Effector memory CD4-positive, alpha-beta T cell (primary cell): ENCODE results near the gene SFMBT2.
"Not testable (repeated sequence)": the region's sequence is repeated elsewhere in the genome, so short reads cannot be mapped to it uniquely, and the experiment has no call there.

ENCODE experiments used
- DNase-seq, 3 donors: peaks; one replicate each; pipeline ENCODE4 v3.0.0-alpha.2; 2020
- H3K27ac ChIP-seq: 2 replicates; pipeline ENCODE4 v1.7.0; 2013; ENCODE audit warnings: mild to moderate bottlenecking, low read length, moderate library complexity; ENCODE audit not compliant: insufficient read depth, poor library complexity, severe bottlenecking
- H3K27me3 ChIP-seq: replicated peaks from 2 replicates; pipeline ENCODE4 v1.7.0; 2013; ENCODE audit warnings: mild to moderate bottlenecking, low read length; ENCODE audit not compliant: insufficient read depth, control insufficient read depth, poor library complexity, severe bottlenecking
- H3K36me3 ChIP-seq: 2 replicates; pipeline ENCODE4 v1.7.0; 2013; ENCODE audit warnings: mild to moderate bottlenecking, low read length, moderate library complexity; ENCODE audit not compliant: control insufficient read depth, insufficient read depth
- H3K4me1 ChIP-seq: 2 replicates; pipeline ENCODE4 v1.7.0; 2013; ENCODE audit warnings: low read length, mild to moderate bottlenecking; ENCODE audit not compliant: control insufficient read depth, insufficient read depth, poor library complexity, severe bottlenecking
- H3K4me3 ChIP-seq: 2 replicates; pipeline ENCODE4 v1.7.0; 2013; ENCODE audit warnings: low read length, low read depth, mild to moderate bottlenecking; ENCODE audit not compliant: insufficient read depth, poor library complexity, severe bottlenecking
- H3K9me3 ChIP-seq: 2 replicates; pipeline ENCODE4 v1.7.0; 2013; ENCODE audit warnings: mild to moderate bottlenecking, low read length, moderate library complexity; ENCODE audit not compliant: control insufficient read depth

SFMBT2 gene

DNA sequence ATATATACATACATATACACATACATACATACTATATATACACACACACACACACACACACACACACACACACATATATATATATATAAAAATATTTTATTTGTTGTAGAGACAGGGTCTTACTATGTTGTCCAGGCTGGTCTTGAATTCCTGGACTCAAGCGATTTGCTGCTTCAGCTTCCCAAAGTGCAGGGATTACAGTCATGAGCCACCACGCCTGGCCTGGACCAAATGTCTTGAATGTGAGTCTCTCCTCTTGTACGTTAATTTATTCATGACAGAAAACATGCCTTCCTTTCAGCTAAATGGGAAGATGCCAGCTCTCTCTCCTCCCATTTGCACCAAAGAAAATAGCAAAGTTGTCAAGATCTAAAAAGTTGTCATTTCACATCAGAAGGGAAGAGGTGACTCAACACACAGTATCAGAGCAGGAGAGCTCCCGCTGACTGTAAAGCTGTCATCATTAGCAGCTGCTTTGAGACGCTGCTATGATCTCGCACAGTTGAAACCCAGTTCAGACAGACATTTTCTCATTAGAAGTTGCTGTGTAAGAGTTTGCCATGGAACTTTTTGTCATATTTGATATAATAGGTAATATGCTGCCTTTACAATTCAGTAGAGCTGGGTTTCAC lies 224.3 kb downstream of the SFMBT2 start:
- H3K27ac ChIP-seq, result no peak overlapping the region
- H3K9me3 ChIP-seq, result no peaks in the 10 kb centered on the region
- DNase-seq, result no peak
- H3K27me3 ChIP-seq, result no peaks in the 10 kb centered on the region
- no peaks in the 10 kb centered on the region for H3K4me1 ChIP-seq
- H3K36me3 ChIP-seq, result peaks cover 8% of the 10 kb centered on the region
- no peak overlapping the region for H3K4me3 ChIP-seq

DNA sequence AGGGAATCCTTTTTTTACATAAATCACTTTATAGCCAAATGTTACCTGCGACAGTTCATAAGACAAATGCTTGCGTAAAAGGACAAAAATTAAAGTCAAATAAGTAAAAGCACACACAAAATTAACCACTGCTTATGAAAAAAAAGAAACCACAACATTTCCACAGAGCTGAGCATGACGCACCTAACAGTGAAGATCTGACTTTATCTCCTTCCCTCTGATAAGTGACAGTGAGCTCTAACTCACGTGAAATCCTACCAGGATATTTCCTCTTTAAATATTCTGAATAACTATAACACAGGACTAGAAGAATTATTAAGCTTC lies 225.5 kb downstream of the SFMBT2 start:
- Histone ChIP-seq H3K4me1 (no peaks in the 10 kb centered on the region), H3K4me3 (no peak overlapping the region), H3K9me3 (no peaks in the 10 kb centered on the region), H3K27ac (no peak overlapping the region), H3K36me3 (peaks cover 8% of the 10 kb centered on the region), H3K27me3 (no peaks in the 10 kb centered on the region)
- no peak for DNase-seq

DNA sequence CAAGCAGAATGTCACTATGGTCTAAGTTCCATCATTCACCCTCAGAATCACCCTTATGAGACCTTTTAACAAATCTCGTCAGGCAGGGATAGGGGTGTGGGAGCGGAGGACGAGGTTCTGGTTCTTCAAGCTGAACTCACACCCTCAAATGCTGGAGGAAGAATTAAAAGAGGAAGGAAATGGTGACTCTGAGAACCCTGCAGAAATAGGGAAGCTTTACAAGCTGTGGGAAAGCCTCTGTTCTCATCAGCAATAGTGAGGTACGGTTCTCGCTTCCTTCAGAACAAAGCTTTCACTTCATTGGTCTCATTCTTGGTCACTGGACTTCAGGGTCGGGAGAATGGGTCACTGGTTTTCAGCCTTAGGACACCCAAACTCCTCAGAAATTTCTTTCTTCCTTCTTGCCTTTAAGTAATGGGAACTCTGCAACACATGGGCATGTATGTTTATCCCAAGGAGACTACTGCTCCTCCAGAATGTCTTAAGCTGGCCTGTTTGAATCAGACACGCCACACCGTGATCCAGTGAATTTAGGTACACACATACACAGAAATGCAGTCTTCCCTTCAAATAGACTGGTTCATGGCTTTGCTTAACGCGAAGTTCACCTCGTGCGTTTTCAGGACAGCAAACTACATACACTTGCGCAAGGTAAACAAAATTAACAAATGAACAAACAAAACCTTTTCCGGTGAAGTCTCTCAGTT lies 226.0 kb downstream of the SFMBT2 start:
- no peaks in the 10 kb centered on the region for H3K9me3 ChIP-seq
- peaks cover 8% of the 10 kb centered on the region for H3K36me3 ChIP-seq
- H3K27ac ChIP-seq, result no peak overlapping the region
- no peak overlapping the region for H3K4me3 ChIP-seq
- DNase-seq, result no peak
- H3K4me1 ChIP-seq, result no peaks in the 10 kb centered on the region
- H3K27me3 ChIP-seq, result no peaks in the 10 kb centered on the region

DNA sequence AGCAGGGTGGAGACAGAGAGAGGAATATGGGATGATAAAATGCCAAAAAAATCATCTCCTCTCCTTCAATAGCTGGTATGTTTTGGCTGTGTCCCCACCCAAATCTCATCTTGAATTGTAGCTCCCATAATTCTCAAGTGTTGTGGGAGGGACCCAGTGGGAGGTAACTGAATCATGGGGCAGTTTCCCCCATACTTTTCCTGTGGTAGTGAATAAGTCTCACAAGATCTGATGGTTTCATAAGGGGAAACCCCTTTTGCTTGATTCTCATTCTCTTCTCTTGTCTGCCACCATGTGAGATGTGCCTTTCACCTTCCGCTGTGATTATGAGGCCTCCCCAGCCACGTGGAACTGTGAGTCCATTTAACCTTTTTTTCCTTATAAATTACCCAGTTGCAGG lies 226.7 kb downstream of the SFMBT2 start:
- H3K36me3 ChIP-seq, DNase-seq, H3K9me3 ChIP-seq, H3K4me1 ChIP-seq, H3K27me3 ChIP-seq, H3K4me3 ChIP-seq, H3K27ac ChIP-seq: not testable (repeated sequence)

DNA sequence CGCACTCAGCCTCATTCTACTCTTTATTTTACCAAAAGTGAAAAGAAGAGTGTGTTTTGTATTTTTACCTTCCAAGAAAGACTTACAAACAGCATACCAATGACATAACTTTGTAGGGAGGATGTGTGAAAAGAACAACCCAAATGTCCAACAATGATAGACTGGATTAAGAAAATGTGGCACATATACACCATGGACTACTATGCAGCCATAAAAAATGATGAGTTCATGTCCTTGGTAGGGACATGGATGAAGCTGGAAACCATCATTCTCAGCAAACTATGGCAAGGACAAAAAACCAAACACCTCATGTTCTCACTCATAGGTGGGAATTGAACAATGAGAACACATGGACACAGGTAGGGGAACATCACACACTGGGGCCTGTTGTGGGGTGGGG lies 228.5 kb downstream of the SFMBT2 start:
- H3K27me3 ChIP-seq, H3K9me3 ChIP-seq: not testable (repeated sequence)

DNA sequence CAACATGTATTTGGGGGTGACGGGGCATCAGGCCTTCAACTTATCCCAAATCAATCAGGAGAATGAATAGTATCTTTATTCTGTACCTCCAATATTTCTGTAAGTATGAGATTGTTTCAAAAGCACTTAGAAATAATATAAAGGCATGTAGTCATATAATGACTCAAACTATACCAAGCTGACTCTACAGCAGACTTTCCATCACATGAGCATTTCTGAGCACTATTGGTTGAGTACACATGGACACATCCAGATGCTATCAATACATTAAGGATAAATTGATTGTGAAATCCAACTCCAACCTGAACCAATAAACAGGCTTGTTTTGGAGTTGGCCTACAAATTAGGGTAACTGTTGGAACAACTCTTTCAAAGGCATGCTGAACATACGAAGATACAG lies 229.4 kb downstream of the SFMBT2 start:
- DNase-seq, result no peak
- no peak overlapping the region for H3K27ac ChIP-seq
- H3K4me1 ChIP-seq, result no peaks in the 10 kb centered on the region
- no peak overlapping the region for H3K4me3 ChIP-seq
- peaks cover 14% of the 10 kb centered on the region for H3K36me3 ChIP-seq
- H3K9me3 ChIP-seq, result no peaks in the 10 kb centered on the region
- H3K27me3 ChIP-seq, result no peaks in the 10 kb centered on the region

More for the DNA sequence above, 228.5 kb downstream of the SFMBT2 start:
- H3K4me3 ChIP-seq, DNase-seq, H3K27ac ChIP-seq, H3K4me1 ChIP-seq, H3K36me3 ChIP-seq: not testable (repeated sequence)

DNA sequence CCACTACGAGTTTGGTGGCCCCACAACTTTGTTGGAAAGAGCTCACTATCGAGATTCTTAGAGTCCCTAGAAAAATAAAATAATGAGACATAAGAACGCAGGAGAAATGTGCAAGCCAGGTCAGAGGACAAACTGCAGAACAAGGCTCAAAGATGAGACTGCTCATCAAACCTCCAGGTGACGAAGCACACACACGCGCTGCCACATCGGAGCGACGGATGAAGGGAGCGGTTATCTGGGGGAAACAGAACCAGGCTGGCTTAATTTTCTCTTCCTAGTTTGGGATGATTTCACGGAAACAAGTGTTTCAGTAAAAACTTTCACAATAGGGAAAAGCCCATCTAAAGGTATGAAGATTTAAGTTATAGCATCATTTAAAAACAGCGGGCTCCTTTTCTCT lies 231.3 kb downstream of the SFMBT2 start:
- no peaks in the 10 kb centered on the region for H3K9me3 ChIP-seq
- H3K4me3 ChIP-seq, result no peak overlapping the region
- DNase-seq, result no peak

DNA sequence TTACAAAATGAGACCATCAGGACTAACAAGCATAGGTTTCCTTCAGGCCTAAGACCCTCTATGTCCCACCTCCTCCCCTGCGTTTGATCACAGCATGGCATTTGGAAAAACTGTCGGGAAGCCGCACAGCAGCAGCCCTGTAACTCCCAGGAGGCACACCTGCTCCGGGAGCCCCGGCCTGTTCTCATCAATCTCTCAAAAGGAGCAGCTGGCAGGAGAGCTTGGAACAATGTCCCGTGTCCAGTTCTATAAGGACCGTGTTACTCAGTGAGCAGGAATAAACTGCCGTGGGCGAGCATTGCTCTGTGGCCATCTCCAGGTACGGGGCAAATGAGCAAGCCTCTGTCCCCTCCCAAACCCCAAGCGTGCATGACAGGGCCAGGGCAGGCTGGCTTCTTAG lies 236.9 kb downstream of the SFMBT2 start:
- peaks cover 62% of the 10 kb centered on the region for H3K36me3 ChIP-seq
- H3K27me3 ChIP-seq, result no peaks in the 10 kb centered on the region
- H3K4me1 ChIP-seq, result no peaks in the 10 kb centered on the region
- no peaks in the 10 kb centered on the region for H3K9me3 ChIP-seq
- H3K27ac ChIP-seq, result no peak overlapping the region
- H3K4me3 ChIP-seq, result no peak overlapping the region
- no peak for DNase-seq

More for the DNA sequence above, 231.3 kb downstream of the SFMBT2 start:
- Histone ChIP-seq H3K27me3 (no peaks in the 10 kb centered on the region), H3K36me3 (peaks cover 33% of the 10 kb centered on the region), H3K27ac (no peak overlapping the region), H3K4me1 (no peaks in the 10 kb centered on the region)

DNA sequence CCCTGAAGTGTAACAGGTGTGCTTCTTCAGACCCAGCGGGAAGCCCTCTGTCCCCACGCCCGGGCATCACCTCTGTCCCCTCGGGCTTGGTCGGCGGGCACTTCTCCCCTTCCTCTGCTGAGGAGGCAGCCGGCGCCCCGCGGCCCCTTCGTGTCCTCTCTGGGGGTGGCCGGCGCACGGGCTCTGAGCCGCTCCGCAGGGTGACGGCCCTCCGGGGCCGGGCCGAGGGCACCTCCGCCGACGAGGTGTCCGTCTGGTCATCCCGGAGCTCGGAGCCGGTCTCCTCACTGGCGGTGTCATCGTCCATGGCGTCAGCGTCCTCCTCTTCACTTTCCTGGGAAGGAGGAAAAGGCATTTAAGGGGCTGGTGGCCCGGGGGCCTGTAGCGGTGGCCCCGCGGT lies 239.0 kb downstream of the SFMBT2 start:
- H3K4me3 ChIP-seq, result no peak overlapping the region
- H3K9me3 ChIP-seq, result no peaks in the 10 kb centered on the region
- no peak for DNase-seq
- no peaks in the 10 kb centered on the region for H3K4me1 ChIP-seq
- no peaks in the 10 kb centered on the region for H3K27me3 ChIP-seq
- H3K36me3 ChIP-seq, result peaks cover 58% of the 10 kb centered on the region
- no peak overlapping the region for H3K27ac ChIP-seq

DNA sequence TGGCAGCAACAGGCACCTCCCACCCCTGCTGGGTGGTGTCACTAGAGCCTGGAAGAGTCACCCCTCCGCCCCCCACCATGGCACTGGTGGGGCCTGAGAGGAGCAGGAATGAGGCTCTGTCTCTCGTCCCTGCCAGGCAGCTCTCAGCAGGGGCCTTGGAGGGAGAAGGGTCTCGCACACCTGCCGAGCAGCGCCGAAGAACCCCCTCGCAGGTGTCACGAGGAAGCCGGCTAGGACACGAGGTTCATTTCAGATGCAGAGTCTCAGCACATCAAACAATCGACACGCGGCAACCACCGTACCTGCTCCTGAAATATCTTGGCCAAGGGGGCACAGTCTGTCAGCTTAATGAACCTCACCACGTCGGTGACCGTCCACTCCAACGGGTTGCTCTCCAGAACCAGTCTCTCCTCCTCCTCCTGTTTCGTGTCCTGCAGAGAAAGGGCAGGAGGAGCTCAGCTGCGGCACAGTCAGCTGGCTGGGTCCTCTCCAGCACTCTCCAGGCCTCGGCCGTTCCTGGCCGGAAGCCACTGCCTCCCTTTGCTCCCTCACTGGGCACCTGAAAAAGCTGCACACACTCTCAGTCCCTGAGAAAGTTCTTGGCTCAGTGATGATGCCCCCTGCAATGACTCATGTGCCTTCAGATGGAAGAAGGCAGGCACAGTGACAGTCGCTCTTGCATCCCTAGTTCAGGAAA lies 240.1 kb downstream of the SFMBT2 start:
- Histone ChIP-seq H3K4me1 (no peaks in the 10 kb centered on the region), H3K27ac (no peak overlapping the region), H3K4me3 (no peak overlapping the region), H3K36me3 (peaks cover 49% of the 10 kb centered on the region), H3K9me3 (no peaks in the 10 kb centered on the region), H3K27me3 (no peaks in the 10 kb centered on the region)
- no peak for DNase-seq
